Mesendoderm (in vitro differentiated cells): ENCODE data around the gene WDR91.
"Not testable (repeated sequence)": the region's sequence is repeated elsewhere in the genome, so short reads cannot be mapped to it uniquely, and the experiment has no call there.

ENCODE experiments used
- DNase-seq: peaks from one replicate; pipeline ENCODE4 v3.0.0; 2013
- H2AK5ac ChIP-seq: 2 replicates; pipeline ENCODE4 v1.6.1; 2013; ENCODE audit warnings: low read length, inconsistent platforms
- H2BK120ac ChIP-seq: 2 replicates; pipeline ENCODE4 v1.6.1; 2013; ENCODE audit warnings: low read depth, mild to moderate bottlenecking, low read length, moderate library complexity, mixed read lengths
- H2BK15ac ChIP-seq: replicated peaks from 2 replicates; pipeline ENCODE4 v1.6.1; 2013; ENCODE audit warnings: low read depth, mild to moderate bottlenecking, moderate library complexity
- H2BK5ac ChIP-seq: 2 replicates; pipeline ENCODE4 v1.6.1; 2013; ENCODE audit warnings: low read length, inconsistent platforms
- H3K18ac ChIP-seq: 2 replicates; pipeline ENCODE4 v1.6.1; 2013; ENCODE audit warnings: mild to moderate bottlenecking, low read length, mixed read lengths
- H3K23ac ChIP-seq: one replicate; pipeline ENCODE4 v1.6.1; 2013; ENCODE audit warnings: low read length
- H3K27ac ChIP-seq: 2 replicates; pipeline ENCODE4 v1.5.1; 2013; ENCODE audit warnings: low read depth, mild to moderate bottlenecking, inconsistent platforms, low read length, moderate library complexity
- H3K27me3 ChIP-seq: 2 replicates; pipeline ENCODE4 v1.6.1; 2013; ENCODE audit warnings: low read length, control low read depth, mild to moderate bottlenecking, inconsistent platforms; ENCODE audit not compliant: insufficient read depth, poor library complexity
- H3K36me3 ChIP-seq: 2 replicates; pipeline ENCODE4 v1.6.1; 2013; ENCODE audit warnings: low read length, inconsistent platforms; ENCODE audit not compliant: control insufficient read depth, insufficient read depth
- H3K4ac ChIP-seq: one replicate; pipeline ENCODE4 v1.6.1; 2013; ENCODE audit warnings: low read depth, mild to moderate bottlenecking, low read length, moderate library complexity
- H3K4me1 ChIP-seq: 2 replicates; pipeline ENCODE4 v1.6.1; 2013; ENCODE audit warnings: low read depth, low read length, inconsistent platforms; ENCODE audit not compliant: control insufficient read depth
- H3K4me2 ChIP-seq: 2 replicates; pipeline ENCODE4 v1.6.1; 2013; ENCODE audit warnings: low read length
- H3K4me3 ChIP-seq: 2 replicates; pipeline ENCODE4 v1.5.1; 2013; ENCODE audit warnings: mild to moderate bottlenecking, low read length
- H3K56ac ChIP-seq: one replicate; pipeline ENCODE4 v1.6.1; 2013; ENCODE audit warnings: low read length
- H3K79me1 ChIP-seq: 2 replicates; pipeline ENCODE4 v1.6.1; 2013; ENCODE audit warnings: low read length, inconsistent platforms
- H3K79me2 ChIP-seq: 2 replicates; pipeline ENCODE4 v1.6.1; 2013; ENCODE audit warnings: mild to moderate bottlenecking, low read length; ENCODE audit not compliant: control insufficient read depth, insufficient read depth
- H3K9ac ChIP-seq: 2 replicates; pipeline ENCODE4 v1.6.1; 2013; ENCODE audit warnings: low read length, inconsistent platforms
- H4K5ac ChIP-seq: one replicate; pipeline ENCODE4 v1.6.1; 2013; ENCODE audit warnings: low read length
- H4K8ac ChIP-seq: one replicate; pipeline ENCODE4 v1.6.1; 2013; ENCODE audit warnings: low read depth, mild to moderate bottlenecking, control low read depth, low read length, moderate library complexity
- WGBS: extraction: QIAGEN DNeasy Blood & Tissue Kit; methylation state at CpG from one replicate; pipeline ENCODE4 v1.1.7; 2013; ENCODE audit warnings: low lambda C conversion rate, missing lambda C conversion rate; ENCODE audit not compliant: insufficient coverage; ENCODE audit errors: extremely low coverage; 5-methylcytosine and 5-hydroxymethylcytosine counted together

WDR91 gene

GRCh38 chr7:135236727-135237126, 25.4 kb upstream of the WDR91 start:
- no peak overlapping the region for H3K4me3 ChIP-seq
- H2AK5ac ChIP-seq = no peak overlapping the region
- no peak overlapping the region for H2BK15ac ChIP-seq
- no peak overlapping the region for H3K27ac ChIP-seq
- no CpG with 5 or more reads among the region's 2 CpGs for WGBS
- no peak overlapping the region for H3K9ac ChIP-seq
- H2BK5ac ChIP-seq = no peak overlapping the region
- no peak overlapping the region for H4K5ac ChIP-seq
- H4K8ac ChIP-seq = no peak overlapping the region
- H3K4me2 ChIP-seq = no peak overlapping the region
- H3K79me1 ChIP-seq = no peaks in the 10 kb centered on the region
- DNase-seq = no peak
- no peak overlapping the region for H3K56ac ChIP-seq
- no peaks in the 10 kb centered on the region for H3K27me3 ChIP-seq
- H3K36me3 ChIP-seq = no peaks in the 10 kb centered on the region
- H3K79me2 ChIP-seq = no peaks in the 10 kb centered on the region
- no peak overlapping the region for H3K23ac ChIP-seq
- no peak overlapping the region for H3K18ac ChIP-seq
- no peak overlapping the region for H3K4ac ChIP-seq
- no peak overlapping the region for H2BK120ac ChIP-seq
- no peaks in the 10 kb centered on the region for H3K4me1 ChIP-seq

- Histone ChIP-seq H3K27ac (no peak overlapping the region), H2BK120ac (no peak overlapping the region), H3K79me2 (no peaks in the 10 kb centered on the region), H4K8ac (no peak overlapping the region), H3K36me3 (no peaks in the 10 kb centered on the region), H3K27me3 (no peaks in the 10 kb centered on the region), H3K9ac (no peak overlapping the region), H3K4me1 (no peaks in the 10 kb centered on the region), H2BK15ac (no peak overlapping the region), H2AK5ac (no peak overlapping the region), H3K56ac (no peak overlapping the region), H3K79me1 (no peaks in the 10 kb centered on the region), H3K4me3 (no peak overlapping the region), H3K23ac (no peak overlapping the region), H3K4ac (no peak overlapping the region), H3K4me2 (no peak overlapping the region), H3K18ac (no peak overlapping the region), H2BK5ac (no peak overlapping the region), H4K5ac (no peak overlapping the region)
- DNase-seq = no peak
- WGBS = no CpG with 5 or more reads among the region's 5 CpGs
These were observed 24.5 kb upstream of the WDR91 start for GRCh38 chr7:135235841-135236240.

DNA sequence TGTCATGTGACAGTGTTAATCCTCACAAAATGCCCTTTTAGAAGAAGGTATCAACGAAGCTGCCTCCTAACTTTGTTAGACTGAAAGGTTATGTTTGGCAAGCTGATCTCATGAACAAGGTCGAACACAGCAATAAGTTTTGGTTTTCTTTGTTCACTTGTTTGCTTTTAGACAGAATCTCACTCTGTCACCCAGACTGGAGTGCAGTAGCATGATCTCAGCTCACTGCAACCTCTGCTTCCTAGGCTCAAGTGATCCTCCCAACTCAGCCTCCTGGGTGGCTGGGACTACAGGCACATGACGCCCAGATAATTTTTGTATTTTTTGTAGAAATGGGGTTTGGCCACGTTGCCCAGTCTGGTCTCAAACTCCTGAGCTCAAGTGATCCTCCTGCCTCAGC, 23.4 kb upstream of the WDR91 start:
- no peak overlapping the region for H3K4me2 ChIP-seq
- no peak overlapping the region for H2AK5ac ChIP-seq
- no peak overlapping the region for H3K4me3 ChIP-seq
- no peak overlapping the region for H3K4ac ChIP-seq
- no peaks in the 10 kb centered on the region for H3K4me1 ChIP-seq
- no peak overlapping the region for H3K9ac ChIP-seq
- H3K79me2 ChIP-seq = no peaks in the 10 kb centered on the region
- no peak overlapping the region for H2BK120ac ChIP-seq
- H4K8ac ChIP-seq = no peak overlapping the region
- no peak overlapping the region for H3K18ac ChIP-seq
- no peaks in the 10 kb centered on the region for H3K27me3 ChIP-seq
- H3K27ac ChIP-seq = no peak overlapping the region
- no peak for DNase-seq
- no CpG with 5 or more reads among the region's 4 CpGs for WGBS
- no peak overlapping the region for H3K23ac ChIP-seq
- no peaks in the 10 kb centered on the region for H3K36me3 ChIP-seq
- no peak overlapping the region for H4K5ac ChIP-seq
- no peaks in the 10 kb centered on the region for H3K79me1 ChIP-seq
- no peak overlapping the region for H2BK5ac ChIP-seq
- H3K56ac ChIP-seq = no peak overlapping the region
- no peak overlapping the region for H2BK15ac ChIP-seq

DNA sequence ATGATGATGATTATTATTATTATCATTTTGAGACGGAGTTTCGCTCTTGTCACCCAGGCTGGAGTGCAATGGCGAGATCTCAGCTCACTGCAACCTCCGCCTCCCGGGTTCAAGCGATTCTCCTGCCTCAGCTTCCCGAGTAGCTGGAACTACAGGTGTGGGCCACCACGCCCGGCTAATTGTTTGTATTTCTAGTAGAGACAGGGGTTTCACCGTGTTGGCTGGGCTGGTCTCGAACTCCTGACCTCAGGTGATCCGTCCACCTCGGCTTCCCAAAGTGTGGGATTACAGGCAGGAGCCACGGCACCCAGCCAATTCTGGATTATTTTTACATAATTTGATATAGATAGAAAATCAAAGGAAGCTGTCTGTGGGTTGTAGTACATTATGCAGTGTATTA, 22.8 kb upstream of the WDR91 start:
- H4K8ac ChIP-seq, H3K4ac ChIP-seq, H3K27ac ChIP-seq, H3K4me1 ChIP-seq, H2AK5ac ChIP-seq, H3K9ac ChIP-seq, H3K18ac ChIP-seq, H3K36me3 ChIP-seq, H2BK5ac ChIP-seq, H3K4me3 ChIP-seq, H3K23ac ChIP-seq, H3K27me3 ChIP-seq, H3K79me1 ChIP-seq, H2BK120ac ChIP-seq, H2BK15ac ChIP-seq, DNase-seq, H3K56ac ChIP-seq, H4K5ac ChIP-seq, H3K4me2 ChIP-seq, H3K79me2 ChIP-seq: not testable (repeated sequence)
- WGBS = no CpG with 5 or more reads among the region's 14 CpGs

DNA sequence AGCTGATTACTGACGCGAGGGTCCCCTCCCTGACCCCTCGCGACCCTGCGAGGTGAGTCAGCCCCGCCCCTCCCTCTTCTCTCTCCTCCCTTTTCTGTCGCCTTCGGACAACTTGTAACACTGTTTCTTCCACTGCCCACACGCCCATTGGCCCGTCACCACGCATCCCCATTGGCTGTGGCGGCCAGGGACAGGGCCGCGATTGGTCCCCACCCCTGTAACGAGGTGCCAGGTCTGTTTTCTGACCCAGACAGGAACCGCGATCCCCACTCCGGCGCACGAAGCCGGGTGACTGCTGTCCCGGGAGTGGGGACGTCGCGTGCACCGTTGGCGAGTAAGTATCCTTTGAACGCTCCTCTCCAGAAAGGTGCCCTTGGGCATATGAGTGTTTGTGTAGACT, 22.2 kb upstream of the WDR91 start, which contains the start of gene STRA8:
Gene STRA8, plus strand, starts transcription at position 269 of the 400 bp plus-strand sequence. CDS start 6,687 bp downstream, outside the sequence.
- H2BK120ac ChIP-seq = no peak within 1 kb of the TSS
- H3K79me1 ChIP-seq = no peaks in the 10 kb centered on the region
- H3K9ac ChIP-seq = no peak within 1 kb of the TSS
- no peak within 1 kb of the TSS for H3K23ac ChIP-seq
- H3K4me2 ChIP-seq = no peak within 1 kb of the TSS
- WGBS = no CpG with 5 or more reads among the region's 28 CpGs
- H2AK5ac ChIP-seq = no peak within 1 kb of the TSS
- no peak within 1 kb of the TSS for H3K27ac ChIP-seq
- DNase-seq = no peak
- H2BK15ac ChIP-seq = no peak within 1 kb of the TSS
- no peak within 1 kb of the TSS for H2BK5ac ChIP-seq
- no peaks in the 10 kb centered on the region for H3K36me3 ChIP-seq
- H3K27me3 ChIP-seq = no peaks in the 10 kb centered on the region
- H3K79me2 ChIP-seq = no peaks in the 10 kb centered on the region
- no peak within 1 kb of the TSS for H4K5ac ChIP-seq
- H3K4me1 ChIP-seq = no peaks in the 10 kb centered on the region
- H3K4me3 ChIP-seq = no peak within 1 kb of the TSS
- H4K8ac ChIP-seq = no peak within 1 kb of the TSS
- H3K4ac ChIP-seq = no peak within 1 kb of the TSS
- H3K18ac ChIP-seq = no peak within 1 kb of the TSS
- no peak within 1 kb of the TSS for H3K56ac ChIP-seq

GRCh38 chr7:135232720-135233119, 21.4 kb upstream of the WDR91 start:
- H3K36me3 ChIP-seq = no peaks in the 10 kb centered on the region
- no peak overlapping the region for H3K56ac ChIP-seq
- H3K23ac ChIP-seq = no peak overlapping the region
- H2BK5ac ChIP-seq = no peak overlapping the region
- H4K8ac ChIP-seq = no peak overlapping the region
- no peak overlapping the region for H3K18ac ChIP-seq
- H3K4ac ChIP-seq = no peak overlapping the region
- DNase-seq = peak; percentile 49
- H2BK15ac ChIP-seq = no peak overlapping the region
- H3K9ac ChIP-seq = no peak overlapping the region
- H3K27ac ChIP-seq = no peak overlapping the region
- H4K5ac ChIP-seq = no peak overlapping the region
- no peak overlapping the region for H3K4me3 ChIP-seq
- H3K4me2 ChIP-seq = no peak overlapping the region
- no peak overlapping the region for H2BK120ac ChIP-seq
- H2AK5ac ChIP-seq = no peak overlapping the region
- H3K79me1 ChIP-seq = no peaks in the 10 kb centered on the region
- H3K79me2 ChIP-seq = no peaks in the 10 kb centered on the region
- H3K27me3 ChIP-seq = no peaks in the 10 kb centered on the region
- no peaks in the 10 kb centered on the region for H3K4me1 ChIP-seq
- no CpG with 5 or more reads among the region's 13 CpGs for WGBS
